ENCODE measurements around the gene COMMD4. TPM values are rescaled to one million over a fixed set of nuclear protein-coding genes. Genes with fewer than 3 reads are reported as not detected.

Gene COMMD4
- total RNA-seq, 3 donors from 2014 or later = 61.6 to 66.6 (median 63.6) TPM

GRCh38 chr15:75367913-75368688 lies 32.2 kb downstream of the COMMD4 start, which contains the start of gene MAN2C1:
TSS of gene MAN2C1 (minus strand) at chr15:75368607. CDS start at chr15:75368583, 24 bp downstream.
- H3K9me3 ChIP-seq = no peaks in the 10 kb centered on the region
- intact Hi-C loops (cut with DNase I; ENCODE audit: low total_unique reads) = no loop called here
- peak; percentile 23 to 80 (median 63) for TF ChIP-seq CTCF (IDR thresholded peaks at IDR 0.05)
- TF ChIP-seq POLR2A (IDR thresholded peaks at IDR 0.05) = no peak
- peak; percentile 73 to 83 (median 80) for TF ChIP-seq POLR2AphosphoS5 (IDR thresholded peaks at IDR 0.05)

GRCh38 chr15:75368689-75369239 lies 32.9 kb downstream of the COMMD4 start:
- Histone ChIP-seq H3K9me3 (no peaks in the 10 kb centered on the region), H3K4me3 (peak overlapping the region; percentile 97 to 99 (median 98)), H3K27ac (peak overlapping the region; percentile 97 to 99), H3K4me1 (peaks cover 6 to 8% of the 10 kb centered on the region in 2 donors), H3K36me3 (peaks cover 5% of the 10 kb centered on the region), H3K27me3 (no peaks in the 10 kb centered on the region)
- intact Hi-C loops (cut with DNase I; ENCODE audit: low total_unique reads) = no loop called here
- no peak for DNase-seq (ENCODE audit: low spot score in 2 of 2)
- no peak for TF ChIP-seq POLR2A (IDR thresholded peaks at IDR 0.05)
- TF ChIP-seq POLR2AphosphoS5 (IDR thresholded peaks at IDR 0.05) = no peak
- TF ChIP-seq CTCF (IDR thresholded peaks at IDR 0.05) = no peak

More at GRCh38 chr15:75367913-75368688, 32.2 kb downstream of the COMMD4 start, which contains the start of gene MAN2C1:
- H3K27ac ChIP-seq = peak within 1 kb of the TSS; percentile 97 to 99
- H3K4me3 ChIP-seq = peak within 1 kb of the TSS; percentile 97 to 99 (median 98)
- peaks cover 5% of the 10 kb centered on the region for H3K36me3 ChIP-seq
- H3K27me3 ChIP-seq = no peaks in the 10 kb centered on the region
- DNase-seq (ENCODE audit: low spot score in 2 of 2) = peak; percentile 94 to 96
- peaks cover 6 to 8% of the 10 kb centered on the region in 2 donors for H3K4me1 ChIP-seq

DNA sequence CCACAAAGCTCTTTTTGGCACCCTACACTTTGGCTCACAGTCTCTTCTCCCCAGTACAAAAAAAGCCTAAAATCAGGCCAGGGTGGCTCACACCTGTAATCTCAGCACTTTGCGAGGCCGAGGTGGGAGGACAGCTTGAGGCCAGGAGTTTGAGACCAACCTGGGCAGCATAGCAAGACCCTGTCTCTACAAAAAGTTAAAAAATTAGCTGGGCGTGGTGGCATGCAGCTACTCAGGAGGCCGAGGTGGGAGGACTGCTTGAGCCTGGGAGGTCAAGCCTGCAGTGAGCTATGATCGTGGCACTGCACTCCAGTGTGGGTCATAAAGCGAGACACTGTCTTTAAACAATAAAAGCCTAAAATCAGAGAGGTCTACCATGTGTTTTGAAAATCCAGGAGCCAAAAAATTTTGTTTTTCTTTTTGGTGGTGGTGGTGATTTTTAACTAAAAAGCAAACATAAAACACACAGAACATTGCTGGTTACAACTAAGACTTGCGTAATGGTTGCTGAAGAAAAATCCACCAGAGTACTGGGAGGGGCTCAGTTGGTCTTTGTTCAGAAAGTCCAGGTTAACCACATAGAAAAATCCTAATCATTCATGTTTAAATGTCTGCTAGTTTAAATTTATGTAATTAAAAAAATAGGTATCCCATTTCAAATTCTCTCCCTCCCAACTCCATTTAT lies 34.2 kb downstream of the COMMD4 start:
- intact Hi-C loops (cut with DNase I; ENCODE audit: low total_unique reads) = no loop called here
- no peak for DNase-seq (ENCODE audit: low spot score in 2 of 2)
- no peak for TF ChIP-seq CTCF (IDR thresholded peaks at IDR 0.05)
- no peak for TF ChIP-seq POLR2A (IDR thresholded peaks at IDR 0.05)
- no peak for TF ChIP-seq POLR2AphosphoS5 (IDR thresholded peaks at IDR 0.05)
- H3K4me1 ChIP-seq = peaks cover 6 to 8% of the 10 kb centered on the region in 2 donors
- H3K36me3 ChIP-seq = no peaks in the 10 kb centered on the region
- peak overlapping the region in 1 of 2 donors; percentile 99 for H3K27ac ChIP-seq
- no peaks in the 10 kb centered on the region for H3K9me3 ChIP-seq
- no peaks in the 10 kb centered on the region for H3K27me3 ChIP-seq
- no peak overlapping the region for H3K4me3 ChIP-seq

- H3K4me1 ChIP-seq = peaks cover 6 to 8% of the 10 kb centered on the region in 2 donors
- intact Hi-C loops (cut with DNase I; ENCODE audit: low total_unique reads) = no loop called here
- no peak for DNase-seq (ENCODE audit: low spot score in 2 of 2)
- H3K27me3 ChIP-seq = no peaks in the 10 kb centered on the region
- H3K36me3 ChIP-seq = peaks cover 7% of the 10 kb centered on the region
- H3K4me3 ChIP-seq = no peak overlapping the region
- no peak overlapping the region for H3K27ac ChIP-seq
- H3K9me3 ChIP-seq = no peaks in the 10 kb centered on the region
- TF ChIP-seq POLR2A (IDR thresholded peaks at IDR 0.05) (no peak), CTCF (IDR thresholded peaks at IDR 0.05) (no peak), POLR2AphosphoS5 (IDR thresholded peaks at IDR 0.05) (no peak)
Measured at GRCh38 chr15:75371486-75371885, 35.6 kb downstream of the COMMD4 start.
